HS-27A (cell line): ENCODE results near the gene FOXP2.
"Not testable (repeated sequence)": the region's sequence is repeated elsewhere in the genome, so short reads cannot be mapped to it uniquely, and the experiment has no call there.

ENCODE experiments used
- DNase-seq: peaks from one replicate; pipeline ENCODE4 v3.0.0-alpha.2; 2012; ENCODE audit warnings: low read depth, missing footprints

FOXP2 gene

DNA sequence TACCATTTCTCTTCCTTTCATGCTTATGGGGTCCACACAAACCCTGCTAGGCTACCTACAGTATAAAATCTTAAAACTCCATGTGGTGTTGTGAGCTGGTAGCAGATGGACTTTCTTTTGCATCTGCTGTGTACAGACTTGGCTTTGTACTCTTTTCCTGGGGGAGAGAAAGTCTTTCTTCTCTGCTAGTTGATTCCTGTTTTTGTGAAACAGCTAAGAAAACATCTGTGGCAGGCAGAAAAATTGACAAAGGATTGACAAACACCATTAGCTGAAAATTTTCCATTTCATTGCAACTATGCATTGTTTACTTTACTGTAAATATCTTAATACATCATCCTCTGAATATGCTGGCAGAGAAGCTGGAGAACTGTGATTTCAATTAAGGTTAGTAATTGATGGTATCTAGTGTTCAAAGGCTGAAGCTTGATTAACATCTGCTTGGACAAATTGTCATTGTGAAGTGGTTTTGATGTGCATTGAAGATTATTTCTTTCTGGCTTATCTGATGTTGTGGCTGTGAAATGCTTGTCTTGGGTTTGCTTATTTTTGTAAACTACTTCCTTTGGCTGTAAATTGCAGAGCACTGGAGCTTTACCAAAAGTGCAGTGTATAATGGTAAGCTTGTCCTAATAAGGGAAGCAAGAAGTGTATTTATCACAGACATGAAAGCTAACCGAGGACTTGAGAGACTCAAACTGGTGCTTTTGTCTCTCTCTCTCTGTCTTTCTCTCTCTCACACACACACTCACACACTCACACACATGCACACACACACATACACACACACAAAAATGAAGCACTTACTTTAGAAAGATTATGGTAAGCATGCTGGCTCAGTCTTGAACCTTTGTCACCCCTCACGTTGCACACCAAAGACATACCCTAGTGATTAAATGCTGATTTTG, at the start of gene FOXP2:
Gene FOXP2, plus strand, starts transcription at position 660 of the 908 bp plus-strand sequence. CDS start 11,697 bp downstream, outside the sequence.
- no peak for DNase-seq

DNA sequence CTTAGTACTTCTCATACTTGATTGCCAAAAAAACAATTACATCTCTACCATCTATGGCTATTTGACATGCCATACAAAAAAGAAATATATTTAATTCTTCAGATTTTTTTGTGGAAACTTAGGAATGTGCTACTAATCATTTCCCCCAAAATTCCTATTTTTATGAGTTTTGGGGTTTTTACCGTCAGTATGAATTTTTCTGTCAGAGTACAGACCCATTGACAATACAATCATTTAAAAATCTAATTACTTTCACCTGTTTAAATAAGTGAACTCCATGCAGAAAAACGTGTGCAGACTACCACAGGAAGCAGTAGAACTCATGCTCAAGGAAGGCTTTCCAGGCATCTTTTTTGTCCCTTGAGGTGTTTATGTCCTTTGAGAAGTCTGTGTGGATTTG, 48.8 kb upstream of the FOXP2 start:
- no peak for DNase-seq

DNA sequence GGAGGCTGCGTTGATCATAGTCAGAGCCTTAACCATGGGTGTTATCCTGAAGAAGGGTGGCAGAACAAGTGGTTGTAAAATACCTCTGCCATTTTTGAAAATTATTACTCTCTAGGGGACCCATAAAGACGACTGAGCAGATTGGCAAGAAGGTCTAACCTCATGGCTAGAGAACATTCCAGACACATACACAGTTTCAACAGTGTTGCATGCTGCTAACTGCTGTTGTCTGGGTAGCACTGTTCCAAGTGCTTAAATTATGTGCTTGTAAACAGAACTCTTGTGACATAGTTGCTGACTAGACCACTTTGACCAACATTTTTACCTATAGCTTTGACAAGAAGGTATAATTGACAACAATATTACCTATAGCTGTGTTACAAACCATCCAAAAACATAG, 46.1 kb upstream of the FOXP2 start:
- no peak for DNase-seq

DNA sequence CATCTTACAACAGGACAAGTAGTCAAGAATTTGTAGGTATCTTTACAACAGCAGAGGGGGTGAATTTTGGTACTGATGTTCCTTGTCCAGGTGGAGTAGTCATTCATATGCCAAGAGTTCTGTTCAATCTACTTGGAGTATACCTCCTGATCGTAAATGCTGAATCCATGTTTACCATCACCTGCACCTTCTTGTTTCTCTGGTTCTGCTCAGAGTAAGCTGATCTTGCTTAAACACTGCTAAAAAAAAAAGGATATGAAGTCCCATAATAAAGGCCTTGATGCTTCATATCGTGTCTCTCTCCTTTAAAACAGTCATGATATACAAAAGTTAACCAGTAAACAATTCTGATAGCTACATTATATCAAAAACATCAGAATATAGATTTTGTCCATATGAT, 45.3 kb upstream of the FOXP2 start:
- no peak for DNase-seq

DNA sequence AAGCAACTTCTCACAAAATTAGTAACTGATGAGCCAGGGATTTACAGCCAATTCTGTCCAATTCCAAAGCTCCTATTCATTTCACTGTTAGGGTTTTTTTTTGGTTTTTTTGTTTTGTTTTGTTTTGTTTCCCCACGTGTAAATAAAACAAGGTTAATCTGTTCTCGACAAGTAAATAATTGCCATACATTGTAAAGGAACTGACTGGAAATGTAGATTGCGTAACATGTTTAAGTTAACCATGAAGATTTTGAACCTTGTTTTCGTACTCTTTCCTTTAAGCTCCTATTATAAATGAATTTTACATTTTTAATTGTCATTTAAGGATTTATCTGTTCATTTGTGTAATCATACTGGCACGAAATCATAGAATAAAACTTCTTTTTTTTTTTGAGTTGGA, 42.0 kb upstream of the FOXP2 start:
- no peak for DNase-seq

DNA sequence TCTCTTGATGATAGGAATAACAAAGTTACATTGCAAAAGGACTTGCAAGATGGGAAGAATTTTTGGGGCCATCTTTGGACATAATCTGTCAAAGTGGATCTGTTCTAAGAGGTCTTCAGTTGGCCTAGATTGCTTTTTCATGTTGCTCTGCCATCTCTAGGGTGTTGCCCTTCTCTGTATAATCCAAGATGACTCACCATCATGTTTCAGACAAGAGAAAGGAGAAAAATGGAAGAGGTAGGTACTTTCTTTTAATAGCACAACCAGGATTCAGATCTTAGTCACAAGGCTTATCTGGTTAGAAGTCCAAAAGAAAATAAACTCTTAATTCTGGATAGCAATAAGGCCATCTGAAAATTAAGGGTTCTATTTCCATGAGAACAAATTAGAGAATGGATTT, 38.7 kb upstream of the FOXP2 start:
- DNase-seq = no peak

DNA sequence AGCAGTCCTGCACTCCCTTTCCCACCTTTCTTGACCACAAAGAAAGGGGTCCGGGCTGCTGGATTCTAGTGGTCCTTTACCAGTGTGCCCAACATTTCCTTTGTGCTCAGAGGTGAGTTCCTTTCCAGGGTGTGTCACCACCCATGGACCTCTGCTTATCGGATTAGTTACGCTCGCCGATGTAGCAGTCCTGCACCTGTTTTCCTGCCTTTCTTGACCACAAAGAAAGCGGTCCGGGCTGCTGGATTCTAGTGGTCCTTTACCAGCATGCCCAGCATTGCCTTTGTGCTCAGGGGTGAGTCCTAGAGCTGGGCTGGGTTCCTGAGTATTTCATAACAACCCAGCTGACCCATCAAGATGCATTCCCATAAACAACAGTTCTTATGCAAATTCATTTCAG, 30.7 kb upstream of the FOXP2 start:
- DNase-seq = not testable (repeated sequence)

DNA sequence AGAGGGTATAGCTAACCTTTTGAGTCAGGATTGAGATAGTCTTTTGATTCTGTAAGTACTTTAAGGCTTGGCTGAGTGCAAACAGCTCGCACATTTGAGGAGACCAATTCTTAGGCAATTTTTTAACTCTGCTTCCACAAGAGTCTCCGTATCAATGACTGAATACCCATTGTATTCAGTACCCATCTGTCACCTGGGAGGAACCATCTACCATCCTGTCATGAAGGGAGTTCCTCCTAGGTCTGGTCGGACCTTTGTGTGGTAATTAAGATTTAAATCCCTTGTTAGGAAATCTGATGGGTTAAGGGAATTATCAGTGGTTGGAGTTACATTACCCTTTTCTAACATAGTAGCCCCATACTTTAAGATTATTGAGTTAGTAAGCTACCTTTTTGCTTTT, 30.3 kb upstream of the FOXP2 start:
- not testable (repeated sequence) for DNase-seq

DNA sequence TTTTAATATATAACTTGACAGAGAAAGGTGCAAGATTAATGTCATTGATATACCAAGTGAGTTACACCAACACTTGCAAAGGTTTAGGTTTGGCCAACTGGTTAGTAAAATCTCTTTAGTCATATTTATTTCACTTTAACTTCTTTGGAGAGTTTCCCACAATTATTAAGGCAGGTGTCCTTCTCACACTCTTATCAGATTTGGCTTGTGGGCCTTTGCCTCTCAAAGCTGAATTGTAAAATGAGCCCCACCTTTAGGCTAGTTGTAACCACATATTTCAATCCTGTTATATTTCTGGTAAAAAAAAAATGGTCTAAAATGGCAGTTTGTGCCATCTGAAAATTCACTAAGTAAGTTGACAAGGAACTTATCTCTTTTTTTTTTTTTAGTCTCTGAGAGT, 26.6 kb upstream of the FOXP2 start:
- no peak for DNase-seq

DNA sequence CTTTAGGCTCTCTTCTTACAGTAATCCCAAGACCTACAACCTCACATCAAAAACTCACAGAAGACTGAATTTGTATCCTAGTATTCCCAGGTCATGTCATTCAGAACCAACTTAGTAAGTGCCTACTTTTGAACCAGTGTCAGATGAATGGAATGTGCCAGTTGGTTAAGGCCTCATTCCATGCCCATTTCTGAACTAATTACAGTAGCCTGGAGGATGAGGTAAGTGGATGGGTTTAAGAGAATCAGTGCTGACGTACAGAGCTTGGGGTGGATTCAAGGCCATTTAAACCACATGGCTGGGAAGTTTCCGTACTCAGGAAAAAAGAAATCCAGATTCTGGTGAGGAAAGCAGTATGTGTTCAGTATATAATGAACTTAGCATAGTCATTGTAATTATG, 21.9 kb upstream of the FOXP2 start:
- DNase-seq = peak; percentile 42

DNA sequence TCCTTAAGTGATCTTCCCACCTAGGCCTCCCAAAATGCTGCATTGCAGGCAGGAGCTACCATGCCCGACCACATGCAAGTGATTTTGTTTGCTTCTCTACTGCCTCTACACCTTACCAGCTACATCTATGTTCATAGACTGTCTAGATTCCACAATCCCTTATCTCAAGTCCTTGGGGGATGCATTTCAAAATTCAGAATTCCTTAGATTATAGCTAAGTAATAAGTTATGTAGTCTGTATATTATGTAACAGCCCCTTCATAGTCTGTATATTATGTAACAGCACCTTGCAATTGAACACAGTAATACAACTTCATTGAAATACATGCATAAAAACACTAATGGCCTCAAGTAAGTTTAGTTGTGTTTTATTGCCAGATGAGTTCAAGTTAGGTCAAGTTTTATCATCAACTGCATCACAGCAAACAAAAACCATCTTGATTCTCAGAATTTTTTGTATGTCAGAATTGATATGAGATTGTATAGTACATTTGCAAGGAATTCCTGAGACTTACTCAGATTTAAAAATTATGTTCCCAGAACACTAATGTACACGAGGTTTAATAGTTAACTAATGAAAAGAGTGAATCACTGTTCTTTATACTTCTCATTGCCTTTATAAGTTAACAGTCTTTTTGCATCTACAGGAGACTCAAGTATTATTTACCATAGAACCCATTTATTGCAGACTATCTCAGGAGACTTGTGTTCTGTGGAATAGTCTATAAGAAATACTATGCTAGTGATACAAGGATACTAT, 11.6 kb upstream of the FOXP2 start:
- no peak for DNase-seq

DNA sequence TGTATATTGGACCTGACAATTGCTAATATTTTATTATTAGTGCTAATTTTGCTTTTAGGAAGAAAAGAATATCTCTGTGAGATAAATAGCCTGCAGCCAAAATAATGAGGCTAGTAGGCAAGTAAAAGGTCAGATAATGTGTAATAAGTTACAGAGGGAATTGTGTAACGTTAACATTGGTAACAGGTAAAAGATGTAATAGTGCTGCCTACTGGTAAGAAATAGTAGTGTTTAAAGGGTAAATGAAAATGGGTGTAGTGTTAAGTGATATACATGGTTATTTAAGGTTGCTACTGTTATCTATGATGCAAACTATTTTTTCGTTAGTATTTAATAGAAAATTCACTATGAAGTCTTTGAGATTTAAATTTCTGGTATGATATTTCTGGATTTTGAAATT, 9.2 kb upstream of the FOXP2 start:
- DNase-seq = no peak

DNA sequence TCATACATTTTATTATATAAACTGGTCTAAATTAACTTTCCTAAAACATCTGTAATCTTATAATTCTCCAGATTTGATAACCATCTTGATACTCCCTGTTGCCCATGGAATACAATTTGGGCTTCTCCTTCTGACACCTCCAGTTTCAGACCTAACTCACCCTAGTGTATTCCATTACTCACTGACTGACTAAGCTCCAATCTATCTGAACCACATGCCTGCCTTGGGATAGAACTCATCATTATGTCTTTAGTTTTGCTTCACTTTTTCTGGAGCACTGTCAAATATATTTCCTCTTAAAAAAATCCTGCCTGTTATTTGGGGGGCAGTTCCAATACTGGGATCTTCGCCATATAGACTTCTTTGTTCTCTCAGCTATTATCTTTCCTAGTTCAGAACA, 4.9 kb upstream of the FOXP2 start:
- peak; percentile 27 for DNase-seq

DNA sequence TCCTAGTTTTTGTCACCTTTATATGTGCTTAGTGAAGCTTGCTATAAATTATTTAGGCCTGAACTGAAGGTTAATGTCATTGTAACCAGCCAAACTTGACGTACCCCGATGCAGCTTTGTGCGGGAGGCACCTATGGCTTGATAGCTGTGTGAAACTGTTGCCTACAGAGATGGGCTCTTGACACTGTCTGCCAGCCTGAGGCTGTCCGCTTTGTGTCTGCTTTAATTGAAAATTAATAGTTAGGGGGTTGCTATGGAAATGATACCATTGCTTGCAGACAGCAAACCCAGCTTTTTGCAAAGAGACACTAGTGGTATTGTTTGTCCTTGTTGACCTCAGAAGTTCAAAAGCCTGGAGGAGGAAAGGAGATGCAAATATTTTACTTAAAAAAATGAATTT, 2.1 kb upstream of the FOXP2 start:
- DNase-seq = no peak

DNA sequence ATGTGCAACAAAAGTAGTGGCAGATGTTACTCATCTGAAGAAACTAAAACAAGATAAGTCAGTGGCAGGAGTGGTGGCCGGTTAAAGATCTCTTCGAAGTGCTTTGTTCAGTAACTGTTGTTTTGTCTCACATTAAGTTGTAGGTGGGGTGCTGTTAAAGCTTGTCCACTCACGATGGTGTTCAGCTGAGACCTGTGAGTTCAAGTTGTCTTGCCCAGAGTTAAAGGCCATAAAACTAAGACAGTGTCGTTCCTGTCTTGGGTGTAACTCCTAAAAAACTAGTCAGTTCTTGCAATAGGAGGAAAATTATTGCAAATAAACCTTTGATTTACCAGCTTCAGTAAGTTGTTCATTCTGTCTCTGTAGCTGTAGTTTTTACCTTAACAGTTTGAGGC, 857 bp upstream of the FOXP2 start:
- no peak for DNase-seq

DNA sequence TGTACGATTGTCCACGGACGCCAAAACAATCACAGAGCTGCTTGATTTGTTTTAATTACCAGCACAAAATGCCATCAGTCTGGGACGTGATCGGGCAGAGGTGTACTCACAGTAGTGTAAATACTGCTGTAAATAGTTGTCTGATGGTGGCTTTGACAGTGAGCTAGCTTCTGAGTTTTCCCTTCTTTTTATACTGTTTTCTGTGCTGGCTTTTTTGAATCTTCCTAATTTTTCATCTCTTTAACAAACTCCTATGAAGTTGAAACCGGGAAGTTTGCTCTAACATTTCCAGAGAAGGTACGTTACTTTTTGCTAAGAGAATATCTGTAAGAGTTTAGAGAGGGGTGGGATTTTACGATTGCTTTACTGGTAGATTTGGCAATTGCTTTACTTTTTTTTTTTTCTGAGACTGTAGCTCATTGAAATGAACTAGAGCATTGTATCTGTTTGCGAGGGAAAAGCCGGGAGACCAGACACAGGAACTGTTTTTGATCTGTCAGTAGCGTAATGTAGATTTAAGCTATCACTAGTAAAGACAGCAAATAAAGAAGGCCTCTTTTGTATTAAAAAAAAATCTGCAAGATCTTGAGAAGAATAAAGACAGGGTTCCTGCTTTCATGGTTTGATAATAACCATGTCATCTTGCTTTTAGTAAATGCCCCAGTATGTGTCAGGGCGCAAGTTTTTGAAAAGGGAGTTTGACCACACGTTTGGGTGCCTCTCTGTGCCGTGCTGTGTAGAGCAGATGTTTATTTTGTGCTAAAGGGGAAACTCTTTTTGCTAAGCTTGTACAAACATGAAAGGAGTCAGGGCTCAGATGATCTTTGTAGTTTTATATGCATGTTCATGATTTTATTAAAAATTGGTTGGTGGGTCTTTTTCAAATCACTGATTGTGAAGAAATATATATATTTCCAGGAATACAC, 712 bp downstream of the FOXP2 start:
- DNase-seq = no peak

DNA sequence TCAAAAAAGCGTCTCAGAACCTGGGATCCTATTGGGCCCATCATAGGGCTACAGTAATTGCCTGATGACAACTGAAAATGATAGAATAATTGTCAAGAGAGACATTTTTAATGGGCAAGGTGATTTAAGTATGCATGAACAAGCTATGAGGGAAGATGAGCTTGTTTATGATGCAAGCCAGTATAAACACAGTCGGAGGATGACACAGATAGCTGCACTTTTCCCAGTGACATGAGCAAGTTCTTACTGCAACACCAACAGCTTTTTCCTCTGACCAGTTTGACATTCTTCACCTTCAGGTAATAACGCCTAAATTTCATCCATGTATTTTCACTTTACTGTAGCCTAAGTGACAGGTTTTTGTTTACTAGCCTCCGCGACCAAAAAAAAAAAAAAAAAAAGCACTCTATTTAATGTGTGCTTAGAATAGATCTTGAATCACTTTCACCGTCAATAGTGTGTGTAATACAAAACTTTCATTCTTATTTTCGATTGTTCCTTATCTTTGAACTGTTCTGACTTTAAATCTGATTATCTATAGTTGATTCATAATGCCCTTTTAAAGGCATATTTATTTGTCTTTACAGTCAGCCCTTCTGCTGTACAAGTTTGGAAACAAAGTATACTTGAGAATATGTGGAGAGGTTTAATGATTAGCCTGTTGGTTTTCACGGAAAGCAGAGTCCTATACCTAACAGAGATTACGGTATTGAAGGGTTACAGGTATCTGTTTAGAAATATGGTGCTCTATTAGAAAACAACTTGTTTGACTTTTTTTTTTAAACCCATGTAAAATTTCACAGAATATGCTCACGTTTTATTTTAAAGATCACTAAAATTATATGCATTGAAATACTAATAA, 1.7 kb downstream of the FOXP2 start:
- DNase-seq = no peak

DNA sequence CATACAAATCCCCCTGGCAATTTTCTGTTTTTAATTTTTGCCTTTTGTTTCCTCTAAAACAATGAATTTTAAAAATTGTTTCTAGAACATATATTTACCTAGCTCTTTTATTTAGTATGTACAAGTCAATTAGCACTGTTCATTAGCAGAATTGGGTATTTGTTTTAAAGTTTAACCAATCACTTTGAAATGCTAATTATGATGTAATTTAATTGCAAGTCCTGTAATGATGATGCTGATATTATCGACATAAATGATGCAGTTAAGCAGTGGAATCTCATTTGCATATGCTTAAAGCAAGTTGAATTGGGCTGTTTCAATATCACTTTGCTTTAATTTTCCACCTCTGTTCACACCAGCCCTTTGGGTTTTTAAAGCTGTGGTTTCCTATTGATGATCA, 2.7 kb downstream of the FOXP2 start:
- DNase-seq = no peak

DNA sequence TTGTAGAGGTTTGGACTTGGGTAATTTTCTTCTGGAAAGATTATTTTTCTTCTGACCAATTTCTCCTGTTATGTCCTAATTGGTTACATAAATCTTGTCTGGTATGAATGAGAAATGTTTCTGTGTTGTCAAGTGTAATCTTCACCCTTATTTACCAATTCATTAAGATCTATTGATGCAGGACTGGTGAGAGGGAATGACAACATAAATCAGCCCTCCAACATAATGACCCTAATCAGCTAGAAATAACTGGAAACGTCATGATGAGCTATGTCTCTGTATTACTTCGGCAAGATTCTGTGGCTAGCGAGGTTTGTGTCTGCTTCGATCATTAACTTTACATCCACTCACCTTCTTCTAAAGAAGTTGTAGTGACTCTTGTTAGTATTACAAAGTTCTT, 3.5 kb downstream of the FOXP2 start:
- DNase-seq = no peak

DNA sequence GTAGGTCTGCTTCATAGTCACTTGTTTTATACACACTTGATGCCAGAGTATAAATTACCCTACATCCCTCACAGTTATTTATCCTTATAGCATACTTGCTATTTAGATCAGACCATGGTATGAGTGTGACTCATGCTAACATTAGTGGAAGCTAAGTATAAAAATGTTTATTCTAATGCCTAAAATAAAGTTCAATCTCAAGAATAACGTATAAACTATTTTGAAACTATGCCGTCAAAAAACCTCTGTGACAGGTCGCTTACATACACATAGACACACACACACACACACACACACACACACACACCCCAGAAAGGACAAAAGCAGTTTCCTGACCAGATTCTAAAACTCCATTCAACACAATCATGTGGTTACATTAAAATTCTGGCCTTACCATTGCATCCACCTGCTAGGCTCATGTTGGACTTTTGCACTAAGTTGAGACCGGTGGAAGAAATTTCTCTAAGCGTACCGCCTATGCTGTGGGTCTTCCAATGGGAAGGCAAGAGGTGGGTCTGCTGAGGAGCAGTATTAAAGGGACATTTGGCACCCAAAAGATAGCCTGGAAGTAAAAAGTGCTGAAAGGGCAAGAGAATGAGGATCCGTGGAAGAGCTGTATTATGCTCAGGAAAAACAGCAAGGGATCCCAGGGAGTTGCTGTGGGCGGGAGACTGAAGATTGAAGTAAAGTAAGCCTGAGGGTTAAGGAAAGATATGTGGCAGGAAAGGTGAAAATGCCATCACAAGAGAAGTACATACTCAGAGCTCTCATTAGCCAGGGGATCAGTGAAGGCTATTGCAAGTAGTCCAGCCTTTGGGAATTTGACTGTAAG, 5.0 kb downstream of the FOXP2 start:
- no peak for DNase-seq
